Activated CD8-positive, alpha-beta memory T cell treated with anti-CD3 and anti-CD28 coated beads, Interleukin-2, amount 50 U/mL, for 4 hours (primary cell): Measurements from ENCODE around the gene AOC1.

Experiments
- DNase-seq: peaks from one replicate; pipeline ENCODE4 v3.0.0-alpha.2; 2020

Gene AOC1

DNA sequence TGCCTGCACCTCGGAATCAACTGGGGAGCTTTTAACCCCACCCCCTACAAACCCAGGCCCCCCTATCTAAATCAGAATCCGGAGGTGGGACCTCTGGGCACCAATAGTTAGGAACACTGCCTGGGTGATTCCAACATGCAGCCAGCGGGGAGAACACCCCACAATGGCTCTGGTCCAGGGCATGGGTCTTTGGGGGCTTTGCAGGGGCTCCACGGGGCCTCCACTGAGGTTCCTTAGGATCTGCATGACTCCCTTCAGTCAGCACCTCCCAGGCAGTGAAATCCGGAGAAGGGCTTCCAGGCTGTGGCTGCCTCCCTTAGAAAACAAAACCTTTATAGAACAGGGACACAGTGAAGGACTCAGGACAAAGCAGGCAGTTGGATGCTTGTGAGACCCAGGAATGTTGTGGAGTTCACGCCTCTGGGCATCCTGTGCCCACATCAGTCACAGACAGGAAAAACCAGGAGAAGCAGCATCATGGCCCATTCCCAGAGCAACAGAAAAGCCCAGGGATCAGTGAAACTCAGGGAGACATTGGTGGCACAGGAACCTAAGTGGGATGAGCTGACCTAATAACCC lies 16.5 kb upstream of the AOC1 start:
- no peak for DNase-seq

DNA sequence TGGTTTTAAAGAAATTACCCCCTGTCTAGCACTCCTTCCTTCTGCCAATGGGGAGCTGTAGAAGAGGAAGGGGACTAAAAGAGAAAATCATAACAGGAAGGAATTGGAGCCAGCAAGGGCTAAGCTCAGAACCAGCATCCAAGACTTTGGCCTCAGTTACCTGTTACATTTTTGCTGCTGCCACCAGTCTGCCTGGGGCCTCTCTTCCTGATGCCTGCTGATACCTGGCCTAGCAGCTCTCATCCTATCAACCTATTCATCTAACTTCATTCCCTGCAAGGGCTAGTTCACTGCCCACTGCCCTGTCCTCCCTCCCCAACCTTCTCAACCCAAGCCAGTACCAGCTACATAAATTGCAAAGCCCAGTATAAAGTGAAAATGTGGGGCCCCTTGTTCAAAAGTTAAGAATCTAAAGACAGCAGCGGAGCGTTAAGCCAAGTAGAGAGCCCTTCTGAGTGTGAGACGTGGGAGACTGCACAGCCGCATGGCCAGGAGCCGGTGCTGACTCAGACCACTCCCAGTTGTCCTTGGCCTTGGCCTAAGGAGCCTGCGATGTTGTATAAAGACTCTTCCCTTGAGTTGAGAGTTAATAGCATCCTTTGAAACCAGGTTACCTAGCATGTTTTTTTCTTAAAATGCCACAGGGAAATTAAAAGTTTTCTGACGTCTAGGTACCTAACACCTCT lies 13.2 kb upstream of the AOC1 start:
- DNase-seq, result no peak

DNA sequence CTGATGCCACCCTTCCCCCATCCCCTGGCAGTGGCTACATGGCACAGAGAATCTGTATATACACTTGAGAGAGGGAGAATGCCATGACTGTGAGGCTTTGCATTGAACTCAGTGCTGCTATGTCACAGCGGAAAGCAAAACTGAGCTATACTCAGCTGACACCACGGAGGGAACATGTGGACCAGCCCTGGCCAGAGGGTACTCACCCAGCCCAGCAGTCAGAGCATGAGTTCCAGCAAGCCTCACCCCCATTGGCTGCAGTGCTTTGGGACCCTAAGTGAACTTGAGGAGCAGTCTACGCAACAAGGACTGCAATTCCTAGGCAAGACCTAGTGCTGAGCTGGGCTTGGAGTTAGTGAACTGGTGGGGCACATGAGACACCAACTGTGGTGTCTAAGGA lies 10.3 kb upstream of the AOC1 start:
- no peak for DNase-seq

DNA sequence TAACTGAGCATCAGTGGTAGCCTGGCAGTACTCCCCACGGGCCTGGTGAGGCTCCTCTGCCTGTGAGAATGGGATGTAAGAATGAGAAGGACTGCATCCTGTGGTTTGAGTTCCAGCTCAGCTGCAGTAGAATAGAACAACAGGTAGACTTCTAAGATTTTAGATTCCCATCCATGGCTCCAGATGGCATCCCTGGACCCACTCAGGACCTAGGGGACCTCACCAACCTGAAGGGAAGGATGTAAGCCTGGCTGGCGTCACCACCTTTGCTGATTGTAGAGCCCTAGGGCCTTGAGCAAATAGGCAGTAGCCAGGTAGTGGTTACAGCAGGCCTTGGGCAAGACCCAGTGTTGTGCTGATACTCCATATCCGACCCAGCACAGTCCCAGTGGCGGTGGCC lies 9.6 kb upstream of the AOC1 start:
- no peak for DNase-seq

DNA sequence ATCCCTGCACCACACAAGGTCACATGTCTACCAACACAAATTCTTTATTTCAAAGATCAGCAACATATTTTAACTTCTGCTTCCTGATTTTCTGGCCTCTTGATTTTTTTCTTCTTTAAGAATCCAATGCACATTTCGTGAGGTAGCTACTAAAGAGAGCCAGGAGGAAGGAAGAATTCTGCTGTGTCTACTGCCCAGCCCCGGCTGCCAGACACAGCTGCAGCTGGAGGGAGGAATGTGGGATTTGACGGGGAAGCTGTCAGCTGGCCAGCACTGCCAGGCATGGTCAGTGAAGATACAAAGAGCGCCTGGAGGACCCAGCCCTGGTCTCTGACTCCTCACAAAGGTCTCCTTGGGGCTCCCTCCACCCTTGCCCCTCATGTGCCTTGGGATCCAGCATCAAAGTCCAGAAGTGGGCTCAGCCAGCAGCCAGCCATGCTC lies 6.9 kb upstream of the AOC1 start:
- DNase-seq, result no peak

DNA sequence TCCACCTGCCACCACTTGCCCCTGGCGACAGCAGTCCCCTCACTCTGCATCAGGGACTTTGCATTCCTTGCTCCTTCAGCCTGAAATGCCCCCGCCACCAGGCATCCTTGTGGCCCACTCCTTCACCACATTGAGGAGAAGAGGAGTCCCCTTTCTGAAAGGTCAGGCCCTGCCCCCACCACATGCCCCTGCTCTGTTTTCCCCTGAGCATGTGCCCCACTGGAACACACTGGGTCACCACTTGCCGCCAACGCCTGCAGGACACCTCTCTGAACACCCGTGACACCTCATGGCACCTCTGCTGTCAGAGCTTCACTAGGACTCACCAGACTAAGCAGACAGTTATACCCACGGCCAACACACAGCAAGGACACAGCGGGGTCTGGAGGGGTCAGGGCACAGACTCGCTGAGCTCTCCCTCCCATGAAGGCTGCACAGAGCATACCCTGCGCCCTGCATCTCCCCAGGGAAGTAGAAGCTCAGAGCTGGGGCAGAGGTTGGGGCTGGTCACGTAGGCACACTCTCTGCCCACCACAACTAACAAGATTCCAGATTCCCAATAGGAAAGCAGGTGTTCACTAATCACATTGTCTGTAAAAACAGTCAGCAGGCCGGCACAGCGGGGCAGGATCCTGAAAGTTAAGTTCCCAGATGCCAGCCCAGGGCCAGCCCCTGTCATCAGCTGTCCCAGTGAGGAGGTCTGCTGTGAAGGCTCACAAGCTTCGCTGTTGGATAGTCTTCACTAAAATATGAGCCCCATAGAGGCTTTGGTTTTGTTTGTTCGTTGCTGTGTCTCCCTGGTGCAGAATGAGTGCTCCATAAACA lies 5.8 kb upstream of the AOC1 start:
- DNase-seq, result no peak

DNA sequence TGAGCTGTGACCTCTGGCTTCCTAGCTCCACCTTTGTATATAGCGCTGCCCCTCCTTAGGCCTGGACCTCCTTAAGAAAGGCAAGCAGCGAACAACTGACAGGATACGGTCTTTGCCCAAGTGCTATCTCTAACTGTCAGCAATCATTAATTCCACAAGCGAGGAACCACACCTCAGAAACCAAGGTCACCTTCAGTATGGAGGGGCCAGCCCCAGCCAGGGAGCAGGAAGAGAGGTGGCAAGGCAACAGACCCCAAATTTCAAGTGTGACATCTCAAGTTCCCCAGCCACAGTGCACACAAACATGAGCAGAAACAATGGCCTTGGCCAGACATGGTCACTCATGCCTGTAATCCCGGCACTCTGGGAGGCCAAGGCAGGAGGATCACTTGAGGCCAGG lies 4.8 kb upstream of the AOC1 start:
- DNase-seq, result no peak

DNA sequence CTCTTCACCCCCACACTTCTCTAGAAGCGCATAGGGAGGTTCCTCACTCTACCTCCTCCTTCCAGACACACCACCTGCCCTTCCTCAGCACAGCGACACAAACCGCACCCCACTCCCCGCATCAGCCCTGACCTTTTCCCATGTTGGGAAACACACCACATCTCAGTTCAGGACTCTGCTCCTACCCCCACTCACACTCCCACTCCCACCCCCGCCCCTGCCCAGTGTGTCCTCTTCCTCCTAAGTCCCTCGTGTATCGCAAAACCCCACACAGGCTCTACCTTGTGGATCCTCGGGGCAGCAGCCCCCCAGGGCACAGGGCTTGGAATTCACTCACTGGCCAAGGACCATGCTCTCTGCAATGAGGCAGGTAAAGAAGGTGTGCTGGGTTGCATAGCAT lies 4.2 kb upstream of the AOC1 start:
- DNase-seq, result no peak

DNA sequence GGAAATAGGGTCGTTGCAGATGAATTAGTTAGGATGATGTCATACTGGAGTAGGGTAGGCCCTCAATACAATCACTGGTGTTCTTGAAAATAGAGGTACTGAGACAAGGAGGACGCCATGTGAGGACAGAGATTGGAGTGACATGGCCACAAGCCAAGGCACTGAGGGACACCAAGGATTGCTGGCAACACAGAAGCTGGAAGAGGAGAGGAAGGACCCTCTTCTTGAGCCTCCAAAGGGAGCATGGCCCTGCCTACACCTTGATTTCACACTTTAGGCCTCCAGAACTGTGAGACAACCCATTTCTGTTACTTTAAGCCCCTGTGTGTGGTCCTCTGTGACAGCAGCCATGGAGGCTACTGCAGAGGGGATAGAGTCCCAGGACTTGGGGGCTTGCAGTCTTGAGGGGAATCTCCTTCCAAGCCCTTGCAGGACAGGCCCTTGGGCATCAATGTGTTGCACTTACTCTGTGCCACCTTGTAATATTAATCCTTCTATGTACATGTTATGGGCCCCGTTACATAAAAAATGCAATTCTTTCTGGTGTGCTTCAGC lies 3.7 kb upstream of the AOC1 start:
- DNase-seq, result no peak

DNA sequence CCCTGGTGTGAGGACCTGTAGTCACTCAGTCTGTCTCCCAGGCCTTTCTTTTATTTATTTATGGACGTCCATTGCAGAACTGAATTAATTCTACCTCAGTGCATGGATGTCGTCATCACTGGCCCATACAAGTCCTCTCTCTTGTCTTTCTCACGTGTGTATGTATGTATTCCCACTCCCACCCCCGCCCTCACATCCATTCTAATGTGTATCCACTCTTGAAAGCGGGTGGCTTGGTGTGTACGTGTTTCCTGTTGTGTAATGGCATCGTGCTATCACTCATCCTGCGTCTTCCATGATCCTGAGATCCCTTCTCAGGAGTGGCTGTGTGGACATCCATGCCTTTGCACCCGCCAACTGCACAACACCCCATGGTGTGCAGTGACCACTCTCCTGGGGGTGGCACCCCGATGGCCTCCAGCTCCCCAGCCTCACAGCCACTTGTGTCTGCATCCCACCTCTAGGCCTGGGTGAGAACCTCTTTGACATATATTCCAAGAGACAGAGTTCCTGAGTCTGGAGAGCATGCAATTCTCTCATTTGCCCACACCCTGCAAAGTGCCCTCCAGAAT lies 3.0 kb upstream of the AOC1 start:
- DNase-seq, result no peak

DNA sequence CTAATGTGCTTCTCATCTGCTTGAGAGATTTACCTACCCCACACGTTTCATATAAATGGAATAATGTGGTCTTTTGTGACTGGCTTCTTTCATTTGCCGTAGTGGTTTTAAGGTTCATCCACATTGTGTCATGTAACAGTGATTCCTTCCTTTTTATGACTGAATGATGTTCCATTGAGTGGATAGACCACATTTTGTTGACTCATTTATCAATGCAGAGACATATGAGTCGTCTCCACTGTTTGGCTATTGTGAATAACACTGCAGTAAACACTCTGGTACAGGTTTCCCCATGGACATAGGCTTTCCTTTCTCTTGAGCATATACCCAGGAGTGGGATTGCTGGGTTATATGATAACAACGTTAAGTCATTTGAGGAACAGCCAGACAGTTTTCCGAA lies 2.0 kb upstream of the AOC1 start:
- DNase-seq, result no peak

DNA sequence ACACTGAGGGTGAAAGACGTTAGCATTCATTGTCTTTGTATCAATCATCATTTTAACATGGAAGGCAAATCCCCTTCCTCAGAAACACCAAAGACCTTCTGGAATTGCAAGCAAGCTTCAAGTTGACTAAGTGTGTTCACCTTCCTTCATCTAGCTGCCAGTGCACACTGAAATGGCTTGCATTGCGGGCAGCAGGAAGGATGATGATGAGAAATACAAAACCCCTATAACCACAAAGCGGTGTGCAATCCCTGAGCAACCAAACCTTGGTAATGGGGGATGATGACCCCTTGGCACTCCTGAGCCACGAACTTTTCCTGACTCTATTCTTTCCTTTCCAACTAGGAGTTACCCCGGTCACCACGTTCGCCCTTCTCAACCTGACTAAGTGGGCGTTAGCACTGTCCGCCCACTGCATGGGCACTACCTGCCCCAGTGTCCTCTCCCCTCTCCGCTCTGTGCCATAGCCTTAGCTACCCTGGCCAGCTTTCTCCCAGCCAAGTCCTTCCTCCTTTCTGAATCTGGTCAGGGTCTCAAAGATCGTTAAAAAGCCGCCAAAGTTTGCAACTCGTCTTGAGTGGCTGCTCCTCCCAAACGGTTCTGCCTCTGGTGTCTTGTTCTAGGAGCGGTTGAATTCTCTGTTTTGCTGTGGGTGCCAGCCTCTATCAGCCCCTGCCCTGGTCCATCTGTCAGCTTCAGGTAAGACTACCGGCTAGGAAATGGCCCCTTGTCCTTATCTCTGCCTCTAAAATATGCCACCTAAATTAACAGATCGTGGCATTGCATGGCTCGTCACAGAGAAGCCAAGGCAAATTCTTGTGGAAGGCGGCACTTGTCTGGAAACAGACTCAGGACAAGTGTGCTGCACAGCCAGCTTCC lies 586 bp upstream of the AOC1 start:
- no peak for DNase-seq

DNA sequence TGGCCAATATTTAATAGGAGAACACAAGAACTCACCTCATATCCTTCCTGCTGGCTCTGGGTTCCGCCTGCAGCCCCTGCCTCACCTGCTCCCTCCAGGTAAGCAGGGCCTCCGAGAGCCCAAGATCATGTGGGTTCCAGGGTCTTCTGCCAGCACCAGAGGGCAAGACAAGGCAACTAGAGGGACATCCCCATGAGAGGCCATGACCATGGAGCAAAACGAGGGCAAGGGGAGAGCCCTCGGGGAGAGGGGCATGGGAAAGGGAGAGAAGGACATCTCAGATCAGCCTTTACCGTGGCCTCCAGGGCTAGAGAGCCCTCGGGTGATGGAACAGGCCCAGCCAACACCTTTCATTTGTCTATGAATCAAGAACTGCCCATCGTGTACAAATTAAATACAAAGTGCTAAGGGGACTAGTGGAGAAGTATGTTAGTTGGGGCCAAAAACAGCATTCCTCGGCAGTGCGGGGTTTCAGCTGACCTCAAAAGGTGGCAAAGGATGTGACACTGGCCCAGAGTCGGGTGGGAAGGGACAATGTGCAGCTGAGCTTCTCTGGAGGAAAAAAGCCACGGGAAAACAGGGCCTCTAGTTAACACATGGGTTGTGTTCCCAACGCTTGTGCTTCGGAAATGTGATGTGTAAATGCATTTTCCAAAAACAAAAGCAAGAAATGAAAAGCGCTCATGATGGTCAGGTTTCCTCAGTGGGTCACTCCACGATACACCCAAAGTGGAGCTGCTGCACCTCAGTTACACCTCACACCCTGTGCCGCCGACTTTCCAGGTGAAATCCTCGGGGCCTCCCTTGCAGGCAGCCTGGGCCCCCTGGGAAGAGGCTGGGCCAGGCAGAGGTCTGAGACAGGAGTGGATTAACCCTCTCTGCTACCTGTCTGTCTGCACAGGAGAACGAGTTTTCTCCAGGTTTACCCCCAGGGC lies 2.0 kb downstream of the AOC1 start:
- no peak for DNase-seq

DNA sequence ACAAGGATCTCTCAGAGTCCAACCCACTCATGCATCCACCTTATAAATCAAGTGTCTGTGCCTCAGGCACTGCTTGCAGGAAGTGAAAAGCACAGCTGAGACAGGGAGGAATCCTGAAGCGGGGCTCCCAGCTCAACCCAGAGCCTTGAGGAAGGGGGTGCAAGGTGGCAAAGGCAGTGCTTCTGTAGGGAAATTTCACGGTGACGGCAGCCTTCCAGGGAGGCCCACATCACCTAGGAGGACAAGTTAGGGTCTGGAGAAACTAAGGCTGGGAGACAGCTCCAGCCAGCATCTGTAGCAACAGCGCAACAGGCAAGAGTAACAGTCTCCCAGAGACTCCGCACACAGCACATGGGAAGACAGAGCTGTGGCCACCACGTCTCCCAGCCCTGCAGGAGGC lies 2.7 kb downstream of the AOC1 start:
- no peak for DNase-seq

DNA sequence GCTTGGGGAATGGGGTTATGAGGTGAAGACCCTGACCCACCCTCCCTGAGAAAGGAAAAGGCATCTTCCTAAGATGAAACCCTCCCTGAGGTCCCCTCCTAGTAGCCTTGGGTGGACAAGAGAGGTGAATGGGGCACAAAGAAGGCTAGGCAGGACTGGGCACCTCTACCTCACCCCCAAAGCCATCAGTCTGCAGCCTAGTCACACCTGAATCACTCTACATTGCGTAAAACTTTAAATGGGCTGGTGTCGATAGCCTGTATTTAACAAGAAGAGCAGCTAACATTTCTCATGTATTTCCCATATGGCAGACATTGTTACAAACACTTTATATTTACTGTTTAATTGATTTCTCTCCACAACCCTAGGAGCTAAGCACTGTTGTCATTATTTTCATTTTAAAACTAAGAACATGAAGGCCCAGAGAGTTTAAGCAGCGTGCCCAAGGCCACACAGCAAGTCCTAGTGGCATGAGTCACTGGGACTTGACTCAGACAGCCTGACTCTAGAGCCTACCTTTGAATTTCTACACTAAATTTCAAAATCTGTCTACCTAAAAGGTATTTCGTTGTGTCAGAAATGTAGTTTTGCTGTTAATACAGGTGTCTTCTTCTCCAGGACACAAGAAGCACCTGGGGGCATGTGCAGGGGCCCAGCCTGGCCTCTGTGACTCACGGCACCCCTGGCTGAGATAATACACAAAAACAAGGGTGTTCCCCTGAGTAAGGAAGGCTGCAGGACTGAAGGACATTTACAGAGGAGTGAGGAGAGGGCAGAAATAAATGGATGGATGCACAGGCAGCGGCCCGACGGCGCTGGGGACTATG lies 3.4 kb downstream of the AOC1 start:
- no peak for DNase-seq

DNA sequence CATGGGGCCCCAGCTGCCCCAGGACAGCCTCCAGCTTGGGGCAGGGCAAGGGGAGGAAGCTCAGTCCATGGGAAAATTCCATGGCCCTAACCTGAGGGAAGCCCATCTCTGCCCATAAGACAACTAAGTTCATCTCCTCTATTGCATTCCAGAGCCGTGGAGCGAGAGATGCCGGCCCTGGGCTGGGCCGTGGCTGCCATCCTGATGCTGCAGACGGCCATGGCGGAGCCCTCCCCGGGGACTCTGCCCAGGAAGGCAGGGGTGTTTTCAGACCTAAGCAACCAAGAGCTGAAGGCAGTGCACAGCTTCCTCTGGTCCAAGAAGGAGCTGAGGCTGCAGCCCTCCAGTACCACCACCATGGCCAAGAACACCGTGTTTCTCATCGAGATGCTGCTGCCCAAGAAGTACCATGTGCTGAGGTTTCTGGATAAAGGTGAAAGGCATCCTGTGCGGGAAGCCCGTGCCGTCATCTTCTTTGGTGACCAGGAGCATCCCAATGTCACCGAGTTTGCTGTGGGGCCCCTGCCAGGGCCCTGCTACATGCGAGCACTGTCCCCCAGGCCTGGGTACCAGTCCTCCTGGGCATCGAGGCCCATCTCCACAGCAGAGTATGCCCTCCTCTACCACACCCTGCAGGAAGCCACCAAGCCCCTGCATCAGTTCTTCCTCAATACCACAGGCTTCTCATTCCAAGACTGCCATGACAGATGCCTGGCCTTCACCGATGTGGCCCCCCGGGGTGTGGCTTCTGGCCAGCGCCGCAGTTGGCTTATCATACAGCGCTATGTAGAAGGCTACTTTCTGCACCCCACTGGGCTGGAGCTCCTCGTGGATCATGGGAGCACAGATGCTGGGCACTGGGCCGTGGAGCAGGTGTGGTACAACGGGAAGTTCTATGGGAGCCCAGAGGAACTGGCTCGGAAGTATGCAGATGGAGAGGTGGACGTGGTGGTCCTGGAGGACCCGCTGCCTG lies 4.3 kb downstream of the AOC1 start:
- DNase-seq, result no peak

DNA sequence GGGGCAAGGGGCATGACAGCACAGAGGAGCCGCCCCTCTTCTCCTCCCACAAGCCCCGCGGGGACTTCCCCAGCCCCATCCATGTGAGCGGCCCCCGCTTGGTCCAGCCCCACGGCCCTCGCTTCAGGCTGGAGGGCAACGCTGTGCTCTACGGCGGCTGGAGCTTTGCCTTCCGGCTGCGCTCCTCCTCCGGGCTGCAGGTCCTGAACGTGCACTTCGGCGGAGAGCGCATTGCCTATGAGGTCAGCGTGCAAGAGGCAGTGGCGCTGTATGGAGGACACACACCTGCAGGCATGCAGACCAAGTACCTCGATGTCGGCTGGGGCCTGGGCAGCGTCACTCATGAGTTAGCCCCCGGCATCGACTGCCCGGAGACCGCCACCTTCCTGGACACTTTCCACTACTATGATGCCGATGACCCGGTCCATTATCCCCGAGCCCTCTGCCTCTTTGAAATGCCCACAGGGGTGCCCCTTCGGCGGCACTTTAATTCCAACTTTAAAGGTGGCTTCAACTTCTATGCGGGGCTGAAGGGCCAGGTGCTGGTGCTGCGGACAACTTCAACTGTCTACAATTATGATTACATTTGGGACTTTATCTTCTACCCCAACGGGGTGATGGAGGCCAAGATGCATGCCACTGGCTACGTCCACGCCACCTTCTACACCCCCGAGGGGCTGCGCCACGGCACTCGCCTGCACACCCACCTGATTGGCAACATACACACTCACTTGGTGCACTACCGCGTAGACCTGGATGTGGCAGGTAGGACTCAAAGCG lies 5.1 kb downstream of the AOC1 start:
- DNase-seq, result no peak
